ENCODE measurements around the gene RIMS4. TPM values are rescaled to one million over a fixed set of nuclear protein-coding genes. Genes with fewer than 3 reads are reported as not detected.

The RIMS4 gene
- total and polyA plus RNA-seq, 10 of the 15 experiments (the other 5 are each of a cell fraction or from before 2014, with no cell fraction given) = under 0.01 to 0.07 (median 0.05) TPM; not detected in 5

GRCh38 chr20:44731657-44732056 lies 78.7 kb downstream of the RIMS4 start:
- Histone ChIP-seq H3K4me1 (ENCODE audit: control insufficient read depth, insufficient read depth, low read length) (peaks cover 7% of the 10 kb centered on the region), H3K9me3 (replicated peaks; ENCODE audit: control insufficient read depth, insufficient read depth, low read length) (peaks cover 4% of the 10 kb centered on the region; the same call in 2 of the 3 replicates), H3K9ac (ENCODE audit: control insufficient read depth, insufficient read depth, low read length) (no peak overlapping the region), H4K20me1 (ENCODE audit: control insufficient read depth, insufficient read depth) (no peaks in the 10 kb centered on the region), H3K27ac (ENCODE audit: control insufficient read depth, insufficient read depth) (no peak overlapping the region), H3K4me3 (no peak overlapping the region), H2AFZ (ENCODE audit: control insufficient read depth, low read depth, low read length) (no peak overlapping the region), H3K4me2 (ENCODE audit: control insufficient read depth, insufficient read depth) (no peak overlapping the region), H3K27me3 (replicated peaks in 1 of 2; ENCODE audit: control insufficient read depth in 2 of 2, insufficient read depth in 2 of 2, low read length in 1 of 2) (no peaks in the 10 kb centered on the region), H3K36me3 (ENCODE audit: control insufficient read depth in 2 of 2, insufficient read depth in 2 of 2, low read length in 1 of 2) (no peaks in the 10 kb centered on the region), H3K79me2 (ENCODE audit: control insufficient read depth, insufficient read depth, low read length) (no peaks in the 10 kb centered on the region)
- no TSS peak for BruUV-seq (replicated peaks)
- ATAC-seq = no peak
- FAIRE-seq = no peak
- intact Hi-C loops (cut with micrococcal nuclease; ENCODE audit: unreplicated experiment) (loop anchor here (5.0 kb wide), 1 partner anchor 344 kb away; no protein-coding TSS in a partner anchor), in situ Hi-C loops (cut with MboI) (loop anchor here (5.0 kb wide), 1 partner anchor 44 kb away; no protein-coding TSS in a partner anchor)
- 66% methylated on average over 8 of the region's 8 CpGs for WGBS (ENCODE audit: insufficient coverage, insufficient replicate concordance, low lambda C conversion rate, missing lambda C conversion rate)
- POLR2A ChIA-PET = no interaction called here
- DNase-seq (ENCODE audit: low read depth, low spot score) = no peak
- CTCF ChIA-PET = interaction anchor here (0.8 to 8.2 kb wide), 8 partner anchors 10 to 614 kb away, joined by 3 to 91 read pairs (median 4); partner anchors contain the start of gene FITM2
- SMC1A ChIA-PET (ENCODE audit: uncharacterized antibody, unreplicated experiment) = interaction anchor here (1.0 to 3.6 kb wide), 5 partner anchors 13 to 135 kb away, joined by 3 to 25 read pairs (median 3); no protein-coding TSS in a partner anchor
- RAD21 ChIA-PET (ENCODE audit: unreplicated experiment) = interaction anchor here (2.0 kb wide), 1 partner anchor 48 kb away, joined by 38 read pairs; no protein-coding TSS in a partner anchor
- TF ChIP-seq, protein P1, sequence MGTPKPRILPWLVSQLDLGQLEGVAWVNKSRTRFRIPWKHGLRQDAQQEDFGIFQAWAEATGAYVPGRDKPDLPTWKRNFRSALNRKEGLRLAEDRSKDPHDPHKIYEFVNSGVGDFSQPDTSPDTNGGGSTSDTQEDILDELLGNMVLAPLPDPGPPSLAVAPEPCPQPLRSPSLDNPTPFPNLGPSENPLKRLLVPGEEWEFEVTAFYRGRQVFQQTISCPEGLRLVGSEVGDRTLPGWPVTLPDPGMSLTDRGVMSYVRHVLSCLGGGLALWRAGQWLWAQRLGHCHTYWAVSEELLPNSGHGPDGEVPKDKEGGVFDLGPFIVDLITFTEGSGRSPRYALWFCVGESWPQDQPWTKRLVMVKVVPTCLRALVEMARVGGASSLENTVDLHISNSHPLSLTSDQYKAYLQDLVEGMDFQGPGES (IDR thresholded peaks at IDR 0.05) = no peak
- no peak for TF ChIP-seq NRF1 (conservative IDR thresholded peaks at IDR 0.05; ENCODE audit: low read depth, low read length)
- no peak for TF ChIP-seq YBX1 (IDR thresholded peaks at IDR 0.05)
- no peak for TF ChIP-seq ZZZ3 (IDR thresholded peaks at IDR 0.05; ENCODE audit: control insufficient read depth, insufficient read length, low read depth)
- TF ChIP-seq, protein P2, sequence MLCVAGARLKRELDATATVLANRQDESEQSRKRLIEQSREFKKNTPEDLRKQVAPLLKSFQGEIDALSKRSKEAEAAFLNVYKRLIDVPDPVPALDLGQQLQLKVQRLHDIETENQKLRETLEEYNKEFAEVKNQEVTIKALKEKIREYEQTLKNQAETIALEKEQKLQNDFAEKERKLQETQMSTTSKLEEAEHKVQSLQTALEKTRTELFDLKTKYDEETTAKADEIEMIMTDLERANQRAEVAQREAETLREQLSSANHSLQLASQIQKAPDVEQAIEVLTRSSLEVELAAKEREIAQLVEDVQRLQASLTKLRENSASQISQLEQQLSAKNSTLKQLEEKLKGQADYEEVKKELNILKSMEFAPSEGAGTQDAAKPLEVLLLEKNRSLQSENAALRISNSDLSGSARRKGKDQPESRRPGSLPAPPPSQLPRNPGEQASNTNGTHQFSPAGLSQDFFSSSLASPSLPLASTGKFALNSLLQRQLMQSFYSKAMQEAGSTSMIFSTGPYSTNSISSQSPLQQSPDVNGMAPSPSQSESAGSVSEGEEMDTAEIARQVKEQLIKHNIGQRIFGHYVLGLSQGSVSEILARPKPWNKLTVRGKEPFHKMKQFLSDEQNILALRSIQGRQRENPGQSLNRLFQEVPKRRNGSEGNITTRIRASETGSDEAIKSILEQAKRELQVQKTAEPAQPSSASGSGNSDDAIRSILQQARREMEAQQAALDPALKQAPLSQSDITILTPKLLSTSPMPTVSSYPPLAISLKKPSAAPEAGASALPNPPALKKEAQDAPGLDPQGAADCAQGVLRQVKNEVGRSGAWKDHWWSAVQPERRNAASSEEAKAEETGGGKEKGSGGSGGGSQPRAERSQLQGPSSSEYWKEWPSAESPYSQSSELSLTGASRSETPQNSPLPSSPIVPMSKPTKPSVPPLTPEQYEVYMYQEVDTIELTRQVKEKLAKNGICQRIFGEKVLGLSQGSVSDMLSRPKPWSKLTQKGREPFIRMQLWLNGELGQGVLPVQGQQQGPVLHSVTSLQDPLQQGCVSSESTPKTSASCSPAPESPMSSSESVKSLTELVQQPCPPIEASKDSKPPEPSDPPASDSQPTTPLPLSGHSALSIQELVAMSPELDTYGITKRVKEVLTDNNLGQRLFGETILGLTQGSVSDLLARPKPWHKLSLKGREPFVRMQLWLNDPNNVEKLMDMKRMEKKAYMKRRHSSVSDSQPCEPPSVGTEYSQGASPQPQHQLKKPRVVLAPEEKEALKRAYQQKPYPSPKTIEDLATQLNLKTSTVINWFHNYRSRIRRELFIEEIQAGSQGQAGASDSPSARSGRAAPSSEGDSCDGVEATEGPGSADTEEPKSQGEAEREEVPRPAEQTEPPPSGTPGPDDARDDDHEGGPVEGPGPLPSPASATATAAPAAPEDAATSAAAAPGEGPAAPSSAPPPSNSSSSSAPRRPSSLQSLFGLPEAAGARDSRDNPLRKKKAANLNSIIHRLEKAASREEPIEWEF (IDR thresholded peaks at IDR 0.05; ENCODE audit: insufficient replicate concordance, low read depth, low read length) = no peak
- no peak for TF ChIP-seq TCF3 (IDR thresholded peaks at IDR 0.05; ENCODE audit: borderline replicate concordance, insufficient read depth, low read depth, low read length)
- TF ChIP-seq MAX (IDR thresholded peaks at IDR 0.05; ENCODE audit: low read depth, low read length) = no peak
- no peak for TF ChIP-seq MXI1 (IDR thresholded peaks at IDR 0.05; ENCODE audit: low read depth, low read length)
- TF ChIP-seq SP1 (IDR thresholded peaks at IDR 0.05; ENCODE audit: low read depth, low read length) = no peak
- no peak for TF ChIP-seq POLR2AphosphoS5 (IDR thresholded peaks at IDR 0.05; ENCODE audit: low read length)
- no peak for TF ChIP-seq IKZF1 (conservative IDR thresholded peaks at IDR 0.05)
- TF ChIP-seq SIN3A (IDR thresholded peaks at IDR 0.05; ENCODE audit: low read depth, low read length) = no peak
- TF ChIP-seq CREM (IDR thresholded peaks at IDR 0.05; ENCODE audit: low read depth) = no peak
